ENCODE measurements around the gene TMEM229B. TPM values are rescaled to one million over a fixed set of nuclear protein-coding genes. Genes with fewer than 3 reads are reported as not detected.

Gene TMEM229B
- total and polyA plus RNA-seq, 9 donors: 1.2 to 11.9 (median 2.9) TPM

DNA sequence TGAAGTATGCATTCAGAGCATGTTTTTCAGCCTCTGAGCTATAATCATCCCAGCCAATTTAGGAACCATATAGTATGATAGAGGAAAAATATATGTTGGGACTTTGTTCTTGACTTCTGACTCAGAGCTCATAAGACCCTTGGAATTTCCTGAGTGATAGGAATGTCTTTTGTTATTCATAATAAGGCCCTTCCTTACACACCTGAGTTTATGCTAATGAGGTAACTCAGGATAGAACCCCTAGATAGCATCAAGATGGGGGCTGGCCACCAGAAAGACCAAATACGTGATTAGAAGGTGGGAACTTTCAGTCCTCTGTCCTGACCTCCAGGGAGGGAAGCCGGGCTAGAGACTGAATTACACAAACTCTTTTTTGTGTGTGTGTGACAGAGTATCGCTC, 44.1 kb downstream of the TMEM229B start:
- WGBS, 3 donors: 86 to 92% (median 91%) methylated on average over 3 of the region's 3 CpGs
- intact Hi-C loops (cut with DNase I): no loop called here
- DNase-seq: no peak

DNA sequence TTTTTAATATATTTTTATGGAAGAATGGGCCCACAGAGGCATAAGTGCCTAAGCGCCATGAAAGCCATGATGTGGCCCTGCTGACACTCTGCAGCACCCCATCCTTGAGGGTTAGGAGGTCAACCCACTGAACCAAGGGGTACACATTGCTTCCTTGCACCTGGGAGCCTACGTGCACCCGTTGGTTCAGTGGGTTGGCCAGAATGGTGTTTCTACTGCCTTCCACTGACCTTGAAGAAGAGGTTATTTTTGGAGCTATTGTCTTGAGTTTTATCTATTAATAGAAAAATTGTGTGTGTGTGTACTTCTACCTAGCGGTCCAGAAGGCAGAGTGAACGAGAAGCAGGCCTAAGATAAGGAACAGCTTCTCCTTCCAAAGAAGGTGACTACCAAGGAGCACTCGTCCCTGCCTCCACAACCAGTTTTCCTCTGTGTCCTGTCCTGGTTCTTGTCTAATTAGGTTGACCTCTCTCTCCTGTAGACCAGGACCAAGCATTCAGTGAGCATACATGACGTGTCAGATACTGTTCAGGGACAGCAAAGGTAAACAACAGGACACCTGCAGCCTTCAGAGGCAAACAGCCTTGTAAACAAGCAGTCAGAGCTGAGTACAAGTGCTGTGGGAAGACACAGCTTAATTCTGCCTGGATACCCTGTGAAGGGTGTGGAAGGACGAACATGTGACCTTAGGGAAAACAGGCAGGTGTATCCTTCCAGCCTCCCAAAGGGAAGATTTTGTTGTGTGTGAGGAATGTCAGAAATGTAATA, 46.2 kb downstream of the TMEM229B start:
- no peaks in the 10 kb centered on the region for H3K27me3 ChIP-seq
- H3K36me3 ChIP-seq: no peaks in the 10 kb centered on the region
- H3K9me3 ChIP-seq: no peaks in the 10 kb centered on the region
- TF ChIP-seq, protein P1, sequence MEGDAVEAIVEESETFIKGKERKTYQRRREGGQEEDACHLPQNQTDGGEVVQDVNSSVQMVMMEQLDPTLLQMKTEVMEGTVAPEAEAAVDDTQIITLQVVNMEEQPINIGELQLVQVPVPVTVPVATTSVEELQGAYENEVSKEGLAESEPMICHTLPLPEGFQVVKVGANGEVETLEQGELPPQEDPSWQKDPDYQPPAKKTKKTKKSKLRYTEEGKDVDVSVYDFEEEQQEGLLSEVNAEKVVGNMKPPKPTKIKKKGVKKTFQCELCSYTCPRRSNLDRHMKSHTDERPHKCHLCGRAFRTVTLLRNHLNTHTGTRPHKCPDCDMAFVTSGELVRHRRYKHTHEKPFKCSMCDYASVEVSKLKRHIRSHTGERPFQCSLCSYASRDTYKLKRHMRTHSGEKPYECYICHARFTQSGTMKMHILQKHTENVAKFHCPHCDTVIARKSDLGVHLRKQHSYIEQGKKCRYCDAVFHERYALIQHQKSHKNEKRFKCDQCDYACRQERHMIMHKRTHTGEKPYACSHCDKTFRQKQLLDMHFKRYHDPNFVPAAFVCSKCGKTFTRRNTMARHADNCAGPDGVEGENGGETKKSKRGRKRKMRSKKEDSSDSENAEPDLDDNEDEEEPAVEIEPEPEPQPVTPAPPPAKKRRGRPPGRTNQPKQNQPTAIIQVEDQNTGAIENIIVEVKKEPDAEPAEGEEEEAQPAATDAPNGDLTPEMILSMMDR (IDR thresholded peaks at IDR 0.05): no peak
- TF ChIP-seq EP300 (IDR thresholded peaks at IDR 0.05) (no peak), POLR2A (IDR thresholded peaks at IDR 0.05) (no peak)
- H3K27ac ChIP-seq: no peak overlapping the region
- intact Hi-C loops (cut with DNase I): no loop called here
- H3K4me1 ChIP-seq (ENCODE audit: insufficient read depth): no peaks in the 10 kb centered on the region
- no peak for DNase-seq
- 76 to 80% (median 78%) methylated on average over 8 of the region's 8 CpGs for WGBS, 3 donors
- no peak overlapping the region for H3K4me3 ChIP-seq

More for the DNA sequence above, 44.1 kb downstream of the TMEM229B start:
- no peak for TF ChIP-seq EP300 (IDR thresholded peaks at IDR 0.05)
- TF ChIP-seq, protein P1 (IDR thresholded peaks at IDR 0.05): no peak
- TF ChIP-seq POLR2A (IDR thresholded peaks at IDR 0.05): no peak
- Histone ChIP-seq H3K4me1 (ENCODE audit: insufficient read depth) (no peaks in the 10 kb centered on the region), H3K36me3 (no peaks in the 10 kb centered on the region), H3K4me3 (no peak overlapping the region), H3K9me3 (no peaks in the 10 kb centered on the region), H3K27me3 (no peaks in the 10 kb centered on the region), H3K27ac (no peak overlapping the region)

DNA sequence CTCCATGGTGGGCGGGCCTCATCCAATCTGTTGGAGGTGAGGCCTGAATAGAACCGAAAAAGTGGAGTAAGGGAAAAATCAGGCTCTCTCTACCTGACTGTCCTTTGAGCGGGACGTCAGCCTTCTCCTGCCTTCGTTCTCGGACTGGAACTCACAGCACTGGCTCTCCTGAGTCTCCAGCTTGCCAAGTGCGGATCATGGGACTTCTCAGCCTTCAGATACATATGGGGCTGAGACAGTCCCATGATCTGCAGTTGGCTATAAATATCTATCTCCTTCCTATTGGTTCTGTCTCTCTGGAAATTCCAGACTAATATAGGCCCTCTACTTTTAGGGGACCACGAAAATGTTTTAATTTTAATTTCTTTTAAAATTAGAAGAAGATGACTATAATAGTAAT, 46.8 kb downstream of the TMEM229B start:
- H3K36me3 ChIP-seq: no peaks in the 10 kb centered on the region
- intact Hi-C loops (cut with DNase I): no loop called here
- 84 to 94% (median 91%) methylated on average over 8 of the region's 8 CpGs for WGBS, 3 donors
- H3K4me3 ChIP-seq: no peak overlapping the region
- no peaks in the 10 kb centered on the region for H3K9me3 ChIP-seq
- no peaks in the 10 kb centered on the region for H3K27me3 ChIP-seq
- no peak for DNase-seq
- no peak overlapping the region for H3K27ac ChIP-seq
- no peaks in the 10 kb centered on the region for H3K4me1 ChIP-seq (ENCODE audit: insufficient read depth)
- TF ChIP-seq POLR2A (IDR thresholded peaks at IDR 0.05) (no peak), EP300 (IDR thresholded peaks at IDR 0.05) (no peak)
- TF ChIP-seq, protein P1 (IDR thresholded peaks at IDR 0.05): no peak

GRCh38 chr14:67441256-67441655, 47.3 kb downstream of the TMEM229B start:
- WGBS, 3 donors: 62 to 79% (median 74%) methylated on average over 2 of the region's 2 CpGs
- Histone ChIP-seq H3K4me3 (no peak overlapping the region), H3K27me3 (no peaks in the 10 kb centered on the region), H3K9me3 (no peaks in the 10 kb centered on the region), H3K4me1 (ENCODE audit: insufficient read depth) (no peaks in the 10 kb centered on the region), H3K36me3 (no peaks in the 10 kb centered on the region), H3K27ac (no peak overlapping the region)
- intact Hi-C loops (cut with DNase I): no loop called here
- TF ChIP-seq, protein P1 (IDR thresholded peaks at IDR 0.05): no peak
- no peak for TF ChIP-seq POLR2A (IDR thresholded peaks at IDR 0.05)
- no peak for TF ChIP-seq EP300 (IDR thresholded peaks at IDR 0.05)
- DNase-seq: no peak
